Stimulated activated CD8-positive, alpha-beta memory T cell treated with anti-CD3 and anti-CD28 coated beads, Interleukin-4, amount 100 ng/mL, for 1 hour (primary cell): ENCODE measurements around the gene ACTN3.
"Not testable (repeated sequence)": the region's sequence is repeated elsewhere in the genome, so short reads cannot be mapped to it uniquely, and the experiment has no call there.

Source experiments
- DNase-seq, 2 donors: peaks; one replicate each; pipeline ENCODE4 v3.0.0-alpha.2; 2020; ENCODE audit warnings: low read depth in 2 of 2, low spot score in 1 of 2

The ACTN3 gene

DNA sequence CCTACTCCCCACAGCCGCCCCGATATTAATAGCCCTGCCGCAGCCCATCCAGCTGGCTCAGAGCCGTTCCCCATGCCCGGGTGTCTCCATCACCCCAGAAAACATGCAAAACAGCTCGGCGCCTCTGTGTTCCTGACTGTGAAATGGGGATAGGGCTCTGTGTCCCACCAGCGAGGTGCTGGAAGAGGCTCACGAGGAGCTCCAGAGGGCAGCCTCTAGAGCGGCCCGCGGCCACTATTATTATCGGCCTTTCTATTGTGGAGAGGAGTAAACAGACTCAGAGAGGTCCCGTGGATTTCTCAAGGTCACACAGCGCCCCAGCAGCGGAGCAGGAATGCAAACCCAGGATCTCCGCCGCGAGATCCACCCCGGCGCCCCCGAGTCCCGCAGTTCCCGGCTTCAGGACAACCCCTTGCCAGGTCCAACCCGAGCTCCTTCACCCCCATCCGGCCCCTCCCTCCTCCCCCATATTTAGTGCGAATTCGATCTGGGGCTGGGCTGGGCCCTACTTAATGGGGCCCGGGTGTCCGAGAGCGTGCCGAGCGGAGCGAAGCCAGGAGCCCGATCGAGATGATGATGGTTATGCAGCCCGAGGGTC, at the start of gene ACTN3:
TSS of gene ACTN3 (plus strand) at position 536 of the 598 bp plus-strand sequence. CDS start at position 571, 35 bp downstream.
- DNase-seq: no peak

DNA sequence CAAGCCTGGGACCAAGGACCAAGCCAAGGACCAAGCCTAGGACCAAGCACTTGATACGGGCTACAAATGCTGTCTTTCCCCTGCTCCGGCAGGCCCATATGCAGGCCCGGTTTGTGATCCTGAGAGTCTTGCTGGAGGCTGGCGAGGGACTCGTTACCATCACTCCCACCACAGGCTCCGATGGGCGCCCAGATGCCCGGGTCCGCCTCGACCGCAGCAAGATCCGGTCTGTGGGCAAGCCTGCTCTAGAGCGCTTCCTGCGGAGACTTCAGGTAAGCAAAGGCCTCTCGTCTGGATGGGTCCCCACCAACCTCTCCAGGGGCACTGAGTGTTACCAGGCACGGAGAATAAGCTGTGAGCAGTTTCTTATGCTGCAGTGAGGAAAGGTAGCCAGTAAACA, 49.5 kb upstream of the ACTN3 start:
- DNase-seq: no peak

DNA sequence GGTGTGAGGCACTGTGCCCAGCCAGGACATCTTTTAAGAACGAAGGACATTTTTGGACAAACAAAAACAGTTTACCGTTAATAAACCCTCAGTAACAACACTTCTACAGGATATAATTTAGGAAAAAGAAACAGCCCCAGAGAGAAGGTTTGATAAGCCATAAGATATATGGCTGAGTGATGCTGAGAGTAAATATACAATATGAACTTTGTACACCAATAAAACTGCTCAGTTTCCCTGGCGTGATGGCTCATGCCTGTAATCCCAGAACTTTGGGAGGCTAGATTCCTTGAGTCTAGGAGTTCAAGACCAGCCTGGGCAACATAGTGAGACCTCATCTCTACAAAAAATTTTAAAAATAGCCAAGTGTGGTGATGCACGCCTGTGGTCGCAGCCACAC, 48.2 kb upstream of the ACTN3 start:
- DNase-seq: no peak

DNA sequence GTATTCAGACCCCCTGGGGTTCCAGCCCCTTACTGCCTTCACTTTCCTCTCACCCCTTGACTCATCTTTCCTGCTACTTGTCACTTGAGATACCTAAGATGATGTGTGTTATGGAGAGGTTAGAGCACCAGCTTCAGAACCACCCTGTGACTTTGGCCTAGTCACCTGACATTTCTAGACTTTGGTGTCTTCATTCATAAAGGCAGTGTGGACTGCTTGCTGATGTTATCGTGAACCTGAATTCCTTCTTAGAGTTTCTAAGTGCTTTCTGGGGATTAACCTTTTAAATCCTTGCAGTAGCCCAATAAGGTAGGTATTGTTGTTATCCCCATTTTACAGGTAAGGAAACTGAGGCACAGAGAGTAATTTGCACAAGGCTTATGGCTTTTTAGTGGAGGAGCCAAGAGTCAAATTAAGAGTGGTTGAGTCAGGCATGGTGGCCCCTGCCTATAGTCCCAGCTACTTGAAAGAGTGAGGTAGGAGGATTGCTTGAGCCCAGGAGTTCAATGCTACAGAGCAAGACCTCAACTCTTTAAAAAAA, 41.4 kb upstream of the ACTN3 start:
- DNase-seq: no peak

DNA sequence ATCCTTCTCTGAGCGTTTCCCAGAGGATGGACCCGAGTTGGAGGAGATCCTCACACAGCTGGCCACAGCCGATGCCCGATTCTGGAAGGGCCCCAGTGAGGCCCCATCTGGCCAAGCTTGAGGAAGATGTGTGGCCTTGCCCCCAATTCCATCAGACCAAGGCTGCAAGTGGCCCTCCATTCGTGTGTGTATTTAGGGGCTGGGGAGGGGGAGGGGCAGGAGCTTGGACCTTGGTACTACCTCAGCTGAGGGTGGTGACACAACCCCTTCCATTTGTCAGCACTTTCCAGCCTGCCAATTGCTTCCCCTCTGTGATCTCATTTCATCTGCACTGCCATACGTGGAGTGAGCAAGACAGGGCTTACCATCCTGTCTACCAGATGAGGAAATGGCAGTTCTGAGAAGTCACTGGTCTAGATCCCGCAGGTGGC, 37.6 kb upstream of the ACTN3 start:
- DNase-seq: no peak

DNA sequence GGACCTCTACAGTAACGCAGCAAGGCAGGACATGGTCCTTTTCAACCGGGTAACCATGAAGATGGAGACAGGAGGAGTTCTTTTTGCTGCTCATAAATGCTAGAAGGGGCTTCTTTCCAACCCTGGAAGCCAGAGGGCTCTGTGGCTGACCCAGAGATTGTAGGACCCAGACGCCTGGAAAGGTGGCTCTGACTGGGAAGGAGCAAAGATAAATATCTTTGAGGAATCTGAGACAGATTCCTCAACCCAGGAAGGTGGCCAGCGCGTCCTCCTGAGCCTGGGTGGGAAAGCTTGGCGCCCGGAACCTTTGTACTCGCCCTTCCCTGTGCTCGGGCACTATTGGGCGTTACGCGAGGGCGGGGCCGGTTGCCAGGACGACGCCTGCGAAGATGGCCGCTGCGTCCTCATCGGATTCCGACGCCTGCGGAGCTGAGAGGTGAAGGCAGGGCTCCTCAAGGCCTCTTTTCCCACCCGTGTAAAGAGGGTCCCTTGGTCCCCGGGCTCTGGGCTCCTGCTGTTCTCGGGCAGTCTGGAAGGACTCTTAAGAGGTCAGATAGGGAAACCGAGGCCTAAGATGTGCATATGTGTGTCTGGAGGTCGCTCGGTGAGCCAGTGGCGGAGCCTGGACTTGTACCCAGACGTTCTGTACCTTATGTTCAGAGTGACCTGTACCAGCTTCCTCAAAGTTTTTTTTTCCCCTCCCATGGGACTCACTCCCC, 36.3 kb upstream of the ACTN3 start, which contains the start of gene BBS1:
TSS of gene BBS1 (plus strand) at position 365 of the 719 bp plus-strand sequence. CDS start at position 390, 25 bp downstream.
- peak; percentile 57 to 73 for DNase-seq

DNA sequence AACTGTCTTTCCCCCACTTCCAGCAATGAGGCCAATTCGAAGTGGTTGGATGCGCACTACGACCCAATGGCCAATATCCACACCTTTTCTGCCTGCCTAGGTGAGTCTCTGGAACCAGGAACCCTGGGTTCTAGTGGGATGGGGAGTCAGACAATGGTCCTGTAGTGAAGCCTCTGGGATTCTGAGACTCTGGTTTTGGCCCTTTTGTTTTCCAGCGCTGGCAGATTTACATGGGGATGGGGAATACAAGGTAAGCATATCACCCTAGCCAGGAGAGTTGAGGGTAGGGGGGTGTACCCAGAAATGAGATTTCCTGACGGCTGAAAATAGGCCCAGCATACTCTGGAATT, 35.7 kb upstream of the ACTN3 start:
- no peak for DNase-seq

DNA sequence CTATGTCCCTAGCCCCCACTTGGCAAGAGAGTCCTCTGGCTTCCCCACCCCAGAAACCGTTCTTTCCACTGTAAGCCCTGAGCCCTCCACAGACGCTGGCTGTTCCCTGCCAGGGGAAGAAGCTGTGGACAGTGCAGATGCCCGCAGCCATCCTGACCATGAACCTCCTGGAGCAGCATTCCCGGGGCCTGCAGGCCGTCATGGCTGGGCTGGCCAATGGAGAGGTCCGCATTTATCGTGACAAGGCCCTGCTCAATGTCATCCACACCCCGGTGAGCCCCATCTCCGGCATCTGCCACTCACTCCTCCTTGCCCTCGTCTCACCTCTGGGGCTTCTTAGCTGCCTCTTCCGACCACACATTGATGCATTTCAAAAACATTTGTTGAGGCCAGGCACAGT, 23.1 kb upstream of the ACTN3 start:
- no peak for DNase-seq

DNA sequence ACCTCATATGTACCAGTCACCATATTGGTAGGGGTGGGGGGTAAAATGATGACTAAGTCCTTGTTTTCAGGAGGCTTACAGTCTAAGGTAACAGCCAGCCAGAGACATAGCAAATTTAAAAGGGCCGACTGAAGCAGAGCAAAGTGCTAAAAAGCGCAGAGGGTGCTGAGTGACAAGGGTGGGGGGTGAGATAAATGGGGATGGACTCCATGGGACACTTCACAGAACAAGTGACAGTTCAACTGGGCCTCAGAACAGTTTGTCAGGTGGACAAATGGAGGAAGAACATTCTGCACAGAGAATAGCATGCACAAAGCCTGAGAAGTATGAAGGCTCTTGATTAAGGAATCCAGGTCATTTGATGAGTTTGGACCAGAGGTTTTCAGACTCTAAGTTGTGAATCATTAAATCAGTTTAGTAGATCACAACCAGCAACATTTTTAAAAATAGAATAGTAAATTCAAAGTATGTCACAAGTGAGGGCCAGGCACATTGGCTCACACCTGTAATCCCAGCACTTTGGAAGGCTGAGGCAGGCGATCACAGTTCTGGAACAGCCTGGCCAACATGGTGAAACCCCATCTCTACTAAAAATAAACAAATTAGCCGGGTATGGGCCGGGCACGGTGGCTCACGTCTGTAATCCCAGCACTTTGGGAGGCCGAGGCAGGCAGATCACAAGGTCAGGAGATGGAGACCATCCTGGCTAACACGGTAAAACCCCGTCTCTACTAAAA, 22.2 kb upstream of the ACTN3 start:
- no peak for DNase-seq

DNA sequence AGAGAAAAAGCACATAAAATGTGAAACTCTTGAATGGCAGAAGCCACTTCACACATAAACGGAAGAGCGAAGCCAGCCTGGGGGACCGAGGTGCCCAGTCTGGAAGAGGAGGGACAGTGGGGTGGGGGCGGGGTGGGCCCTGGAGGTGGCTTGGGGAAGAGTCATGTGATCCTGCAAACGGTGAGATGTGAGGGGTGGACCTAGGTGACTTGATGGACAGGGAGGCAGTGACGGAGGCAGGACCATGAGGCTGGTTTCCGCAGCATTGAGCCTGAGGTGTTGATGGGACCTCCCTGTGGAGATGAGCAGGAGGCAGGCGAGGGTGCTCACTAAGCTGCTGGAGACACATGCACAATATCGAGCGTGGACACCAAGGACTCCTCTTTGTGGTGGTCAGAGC, 17.6 kb upstream of the ACTN3 start:
- DNase-seq: no peak

DNA sequence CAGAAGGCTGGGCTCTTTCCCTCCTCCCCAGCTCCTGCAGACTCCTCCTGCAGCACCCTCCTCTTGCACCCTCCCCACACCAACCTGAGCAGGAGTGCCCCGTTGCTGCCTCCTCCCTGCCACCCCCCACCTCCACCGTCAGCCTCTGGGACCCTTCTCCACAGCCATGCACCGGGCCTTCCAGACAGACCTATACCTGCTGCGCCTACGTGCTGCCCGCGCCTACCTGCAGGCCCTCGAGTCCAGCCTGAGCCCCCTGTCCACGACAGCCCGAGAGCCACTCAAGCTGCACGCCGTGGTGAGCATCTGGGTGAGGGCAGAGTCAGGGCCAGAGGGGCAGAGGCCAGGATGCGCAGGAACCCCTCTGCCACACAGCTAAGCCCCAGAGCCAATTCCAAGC, 17.0 kb upstream of the ACTN3 start:
- DNase-seq: no peak

DNA sequence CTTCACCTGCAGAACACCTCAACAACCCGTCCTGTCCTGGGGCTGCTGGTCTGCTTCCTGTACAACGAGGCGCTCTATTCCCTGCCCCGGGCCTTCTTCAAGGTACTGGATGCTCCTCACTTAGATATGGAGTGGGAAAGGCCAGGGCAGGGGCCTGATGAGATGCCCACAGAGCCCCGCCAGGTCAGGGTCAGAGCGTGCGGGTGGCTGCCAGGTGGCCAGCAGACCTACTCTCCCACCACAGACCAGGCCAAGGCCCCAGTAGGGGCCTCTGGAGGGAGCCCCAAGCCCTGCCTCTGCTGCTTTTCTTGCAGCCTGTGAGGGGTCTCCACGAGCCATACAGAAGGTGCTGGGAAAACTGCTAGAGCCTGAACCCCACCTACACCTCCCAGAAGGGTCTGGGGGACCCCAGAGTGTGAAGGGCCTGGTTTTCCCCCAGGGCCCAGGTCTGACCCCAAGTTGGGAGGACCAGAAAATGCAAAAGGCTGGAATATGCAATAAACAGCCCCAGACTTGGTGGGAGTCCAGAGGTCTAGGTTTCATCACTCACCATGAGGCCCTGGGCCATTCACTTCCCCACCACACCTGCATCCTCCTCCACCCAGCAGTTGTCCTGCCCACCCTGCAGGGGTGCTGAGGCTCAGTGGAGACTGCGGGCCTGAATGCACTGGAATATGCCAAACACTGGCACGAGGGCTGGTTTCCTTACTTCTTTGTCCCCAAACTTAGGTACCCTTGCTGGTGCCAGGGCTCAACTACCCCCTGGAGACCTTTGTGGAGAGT, 15.6 kb upstream of the ACTN3 start:
- no peak for DNase-seq

DNA sequence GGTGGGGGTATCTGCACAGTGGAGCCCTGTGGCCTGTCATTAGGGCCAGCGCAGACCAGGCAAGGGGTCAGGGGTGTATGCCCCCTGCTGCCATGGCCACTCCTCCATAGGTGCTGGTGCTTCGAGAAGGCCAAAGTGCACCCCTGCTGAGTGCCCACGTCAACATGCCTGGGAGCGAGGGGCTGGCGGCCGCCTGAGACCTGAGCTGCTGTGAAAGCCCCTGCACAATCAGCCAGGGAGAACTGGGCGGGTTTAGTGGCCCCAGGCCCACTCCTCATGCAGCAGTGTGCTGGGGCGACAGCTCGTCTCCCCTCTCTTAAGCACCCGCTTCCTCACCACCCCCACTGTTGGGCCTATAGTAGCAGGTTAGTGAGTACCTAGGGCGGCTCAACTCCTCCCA, 14.9 kb upstream of the ACTN3 start:
- DNase-seq: no peak

DNA sequence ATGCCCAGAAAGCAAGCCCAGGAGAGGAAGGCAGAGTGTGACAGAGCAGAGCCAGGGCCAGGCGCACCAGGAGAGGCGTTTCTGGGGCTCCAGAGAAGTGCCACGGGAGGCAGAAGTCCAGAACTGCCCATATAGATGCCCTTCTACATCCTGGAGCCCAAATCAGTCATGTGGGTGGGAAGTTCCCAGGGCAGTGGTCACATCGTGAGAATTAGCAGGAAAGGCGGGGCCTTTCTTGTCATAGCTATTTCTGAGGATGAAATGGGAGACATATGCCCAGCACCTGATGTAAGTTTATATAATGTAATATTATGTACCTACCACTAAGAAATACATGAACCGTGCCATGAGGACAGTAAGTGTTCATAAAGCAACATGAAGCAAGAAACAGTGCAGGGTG, 13.9 kb upstream of the ACTN3 start:
- no peak for DNase-seq

DNA sequence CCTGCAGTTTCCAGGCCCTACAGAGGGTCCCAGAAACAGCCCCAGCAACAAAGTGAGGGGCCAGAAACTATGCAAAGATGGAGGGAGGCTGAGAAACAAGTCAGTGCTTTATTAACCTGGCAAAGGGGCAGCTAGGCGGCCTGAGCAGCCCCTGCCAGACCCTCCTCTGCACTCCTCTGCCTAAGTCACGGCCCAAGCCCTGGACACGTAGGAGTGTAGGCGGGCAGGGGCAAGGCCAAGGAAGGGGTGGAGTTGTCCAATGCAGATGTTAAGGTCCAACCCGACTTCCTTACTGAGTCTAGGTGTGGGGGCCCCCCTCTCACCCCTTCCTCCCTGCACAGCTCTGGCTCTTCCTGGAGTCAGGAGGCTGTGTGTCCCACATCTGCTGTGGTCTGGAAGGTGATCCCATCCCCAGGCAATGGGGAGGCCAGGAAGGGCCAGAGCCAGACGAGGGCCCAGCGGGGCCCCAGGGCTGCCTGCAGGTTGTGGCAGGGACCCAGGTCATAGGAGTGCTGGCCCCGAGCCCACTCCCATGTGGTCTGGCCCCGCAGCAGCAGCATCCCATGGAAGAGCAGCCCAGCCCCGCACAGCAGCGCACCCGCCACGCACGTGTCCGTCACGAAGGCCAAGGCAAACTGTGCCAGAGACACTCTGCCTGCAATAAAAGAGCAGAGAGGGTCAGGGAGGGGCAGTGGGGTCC, 7.4 kb upstream of the ACTN3 start:
- no peak for DNase-seq

DNA sequence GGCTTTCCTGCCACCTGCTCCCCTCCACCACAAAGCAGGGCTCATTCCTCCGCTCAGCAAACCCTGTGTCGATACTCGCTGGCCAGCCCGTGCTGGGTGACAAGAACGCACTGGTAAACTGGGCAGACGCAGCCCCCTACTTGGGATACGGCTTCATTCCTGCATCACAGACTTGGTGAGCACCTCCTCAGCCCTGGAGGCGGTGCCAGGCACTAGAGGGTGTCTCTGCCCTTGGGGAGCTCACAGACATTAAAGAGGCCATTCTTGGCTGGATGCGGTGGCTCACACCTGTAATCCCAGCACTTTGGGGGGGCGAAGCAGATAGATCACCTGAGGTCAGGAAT, 6.9 kb upstream of the ACTN3 start:
- DNase-seq: no peak

DNA sequence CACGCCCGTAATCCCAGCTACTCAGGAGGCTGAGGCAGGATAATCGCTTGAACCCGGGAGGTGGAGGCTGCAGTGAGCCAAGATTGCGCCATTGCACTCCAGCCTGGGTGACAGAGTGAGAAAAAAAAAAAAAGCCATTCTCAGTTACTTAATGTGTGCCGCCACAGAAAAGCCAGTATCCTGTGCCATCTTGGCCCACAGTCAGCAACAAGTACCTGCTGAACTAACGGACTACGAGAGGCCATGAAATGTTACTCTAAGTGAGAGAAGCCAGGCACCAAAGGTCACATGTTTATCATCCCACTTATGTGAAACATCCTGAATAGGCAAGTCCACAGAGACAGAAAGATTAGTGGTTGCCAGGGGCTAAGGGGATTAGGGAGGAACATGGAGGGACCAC, 6.1 kb upstream of the ACTN3 start:
- DNase-seq: not testable (repeated sequence)

DNA sequence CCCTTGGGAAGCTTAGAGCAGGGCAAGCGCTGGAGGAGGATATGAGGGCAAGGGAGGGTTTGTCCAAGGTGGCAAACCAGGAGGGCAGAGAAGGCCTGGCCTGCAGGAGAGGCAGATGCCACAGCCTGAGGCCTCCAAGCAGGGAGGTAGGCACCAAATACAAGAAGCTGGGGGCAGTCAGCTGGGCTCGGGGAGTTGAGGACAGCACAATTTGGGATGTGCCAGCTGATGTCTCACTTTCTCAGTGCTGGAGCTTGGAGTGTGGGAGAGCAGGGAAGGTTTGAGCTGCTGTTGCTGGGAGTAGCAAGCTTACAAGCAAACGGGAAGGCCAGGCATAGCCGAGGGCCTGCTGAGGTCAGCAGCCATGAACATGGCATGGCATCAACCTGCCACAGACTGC, 4.8 kb upstream of the ACTN3 start:
- DNase-seq: no peak

DNA sequence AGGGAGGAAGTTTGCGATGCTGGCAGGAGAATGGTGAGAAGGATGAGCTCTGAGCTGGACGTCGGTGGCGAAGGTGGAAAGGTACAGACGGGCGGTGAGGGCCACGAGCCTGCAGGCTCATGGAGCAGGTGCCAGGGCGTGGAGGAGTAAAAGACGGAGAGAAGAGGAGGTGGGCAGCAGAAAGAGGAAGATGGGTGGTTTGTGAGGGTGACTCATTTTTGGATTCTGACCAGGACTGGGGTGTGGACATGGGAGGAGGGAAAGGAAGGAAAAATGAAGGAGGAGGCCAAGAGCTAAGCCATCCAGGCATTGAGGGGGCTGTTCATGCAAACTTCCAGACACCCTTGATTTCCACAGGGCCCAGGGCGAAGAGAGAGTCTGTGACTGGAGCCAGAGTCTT, 4.3 kb upstream of the ACTN3 start:
- DNase-seq: no peak

DNA sequence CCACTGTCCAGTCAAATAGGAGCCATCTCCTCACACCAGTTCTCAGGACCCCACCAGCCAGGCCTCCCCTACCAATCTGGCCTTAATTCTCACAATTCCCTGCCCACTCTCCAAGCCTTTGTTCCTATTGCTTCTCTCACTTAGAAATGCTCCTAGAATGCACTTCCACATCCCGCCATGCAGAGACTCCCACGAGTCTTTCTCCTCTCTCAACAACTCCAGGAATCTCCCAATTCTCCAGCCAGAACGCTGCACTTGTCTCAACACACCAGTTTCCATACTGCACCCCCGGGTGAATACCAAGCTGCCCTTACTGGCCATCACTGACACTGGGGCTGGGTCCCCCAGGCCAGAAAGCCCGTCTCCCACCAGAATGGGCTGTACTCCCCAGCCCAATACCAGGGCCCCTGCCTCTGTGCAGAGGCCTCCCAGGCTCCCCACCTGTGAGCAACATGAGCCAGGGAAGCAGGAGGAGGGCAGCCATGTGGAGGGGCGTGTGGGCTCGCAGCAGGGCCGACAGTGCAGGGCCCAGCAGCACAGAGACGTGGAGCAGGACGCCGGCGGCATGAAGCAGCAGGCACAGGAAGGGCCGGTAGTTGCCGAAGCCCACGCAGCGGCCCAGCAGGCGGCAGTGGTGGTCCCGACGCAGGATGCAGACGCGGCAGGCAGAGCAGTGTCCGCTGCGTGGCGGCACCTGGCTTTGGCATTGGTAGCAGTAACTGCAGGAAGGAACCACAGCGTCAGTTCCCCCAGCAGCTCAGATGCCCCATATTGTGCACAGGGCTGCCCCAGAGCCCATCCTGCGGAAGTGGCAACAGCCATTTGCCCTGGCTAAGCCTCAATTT, 3.2 kb upstream of the ACTN3 start:
- peak; percentile 43 to 49 for DNase-seq
